CD14-positive monocyte (primary cell): Measurements from ENCODE around the gene GALK2. TPM values are rescaled to one million over a fixed set of nuclear protein-coding genes. Genes with fewer than 3 reads are reported as not detected.

Experiments used
- DNase-seq, 3 donors: peaks; one replicate each; pipeline ENCODE4 v3.0.0-alpha.2; 2011 to 2022
- H2AFZ ChIP-seq: 2 replicates; pipeline ENCODE4 v1.6.0; 2012; ENCODE audit warnings: mild to moderate bottlenecking, low read depth, low read length, inconsistent platforms; ENCODE audit not compliant: insufficient read depth, poor library complexity, severe bottlenecking
- H3K27ac ChIP-seq, 2 donors: 1 replicate in 1 of 2; 2 replicates in 1 of 2; pipeline ENCODE4 v1.5.1; 2012 to 2013; ENCODE audit warnings: low read length in 2 of 2, control low read depth in 1 of 2, inconsistent platforms in 1 of 2, low read depth in 1 of 2, mild to moderate bottlenecking in 1 of 2
- H3K27me3 ChIP-seq, 2 donors: one replicate each; pipeline versions ENCODE4 v1.6.0 to v1.6.1; 2011 to 2013; ENCODE audit warnings: low read length in 2 of 2; ENCODE audit not compliant: control insufficient read depth in 2 of 2, insufficient read depth in 2 of 2
- H3K36me3 ChIP-seq, 2 donors: replicated peaks in 1 of 2; 1 replicate in 1 of 2; 2 replicates in 1 of 2; pipeline versions ENCODE4 v1.5.1 to v1.6.1; 2012 to 2013; ENCODE audit warnings: low read length in 2 of 2, control low read depth in 1 of 2, inconsistent platforms in 1 of 2, mild to moderate bottlenecking in 1 of 2; ENCODE audit not compliant: insufficient read depth in 2 of 2, control insufficient read depth in 1 of 2
- H3K4me1 ChIP-seq, 2 donors: 1 replicate in 1 of 2; 2 replicates in 1 of 2; pipeline versions ENCODE4 v1.5.1 to v1.6.1; 2012 to 2013; ENCODE audit warnings: low read length in 2 of 2, control low read depth in 1 of 2, inconsistent platforms in 1 of 2, mild to moderate bottlenecking in 1 of 2, moderate library complexity in 1 of 2; ENCODE audit not compliant: insufficient read depth in 2 of 2, control insufficient read depth in 1 of 2
- H3K4me2 ChIP-seq: replicated peaks from 2 replicates; pipeline ENCODE3; 2012; ENCODE audit warnings: low read length, moderate library complexity, mild to moderate bottlenecking; ENCODE audit not compliant: poor library complexity, severe bottlenecking; ENCODE audit errors: extremely low read depth
- H3K4me3 ChIP-seq, 3 experiments: fragments of 200-600 bp in 1 of 3; sonication (generic) in 1 of 3; replicated peaks in 1 of 3; 1 replicate in 2 of 3; 2 replicates in 1 of 3; pipeline ENCODE4 v1.5.1; 2011 to 2013; ENCODE audit warnings: low read length in 3 of 3, mild to moderate bottlenecking in 3 of 3, control low read depth in 2 of 3, low read depth in 2 of 3, inconsistent platforms in 1 of 3, moderate library complexity in 1 of 3
- H3K79me2 ChIP-seq: 2 replicates; pipeline ENCODE4 v1.6.0; 2012; ENCODE audit warnings: mild to moderate bottlenecking, control low read depth, inconsistent platforms, low read length, moderate library complexity; ENCODE audit not compliant: insufficient read depth
- H3K9ac ChIP-seq: 2 replicates; pipeline ENCODE4 v1.6.0; 2017; ENCODE audit warnings: low read length, mild to moderate bottlenecking; ENCODE audit not compliant: insufficient read depth, poor library complexity, severe bottlenecking
- H3K9me3 ChIP-seq, 2 donors: replicated peaks in 1 of 2; 1 replicate in 1 of 2; 2 replicates in 1 of 2; pipeline versions ENCODE4 v1.5.1 to v1.6.1; 2012 to 2013; ENCODE audit warnings: low read length in 2 of 2, control low read depth in 1 of 2; ENCODE audit not compliant: control insufficient read depth in 1 of 2, insufficient read depth in 1 of 2
- H4K20me1 ChIP-seq: 2 replicates; pipeline ENCODE4 v1.6.0; 2012; ENCODE audit warnings: mild to moderate bottlenecking, low read length, control low read depth, moderate library complexity; ENCODE audit not compliant: insufficient read depth
- H3K27ac Mint-ChIP-seq, 7 donors: one replicate each; pipeline ENCODE4 v1.8.0; 2020; ENCODE audit warnings: mild to moderate bottlenecking in 7 of 7, mixed read lengths in 7 of 7, moderate library complexity in 6 of 7, inconsistent platforms in 2 of 7
- H3K27me3 Mint-ChIP-seq, 3 donors: one replicate each; pipeline ENCODE4 v1.8.0; 2021 to 2022; ENCODE audit warnings: low read depth in 3 of 3, mild to moderate bottlenecking in 3 of 3, mixed read lengths in 3 of 3, moderate library complexity in 3 of 3, inconsistent platforms in 1 of 3
- H3K36me3 Mint-ChIP-seq, 2 donors: one replicate each; pipeline ENCODE4 v1.8.0; 2020; ENCODE audit warnings: mixed read lengths in 2 of 2, inconsistent platforms in 1 of 2, mild to moderate bottlenecking in 1 of 2
- H3K4me1 Mint-ChIP-seq: one replicate; pipeline ENCODE4 v1.8.0; 2020; ENCODE audit warnings: mild to moderate bottlenecking, mixed read lengths
- H3K4me3 Mint-ChIP-seq, 2 donors: one replicate each; pipeline ENCODE4 v1.8.0; 2020; ENCODE audit warnings: mild to moderate bottlenecking in 2 of 2, mixed read lengths in 2 of 2, moderate library complexity in 1 of 2
- H3K9me3 Mint-ChIP-seq, 7 donors: one replicate each; pipeline ENCODE4 v1.8.0; 2020 to 2022; ENCODE audit warnings: mixed read lengths in 7 of 7, mild to moderate bottlenecking in 6 of 7, moderate library complexity in 6 of 7, inconsistent platforms in 2 of 7
- WGBS: methylation state at CpG from one replicate; pipeline ENCODE4 v1.1.5; 2013; ENCODE audit warnings: missing lambda C conversion rate; ENCODE audit not compliant: insufficient coverage; 5-methylcytosine and 5-hydroxymethylcytosine counted together
- intact Hi-C, 2 donors: fragments of 100-400 bp; cut with micrococcal nuclease; formaldehyde crosslinking; loops; one replicate each; pipeline versions ENCODE4 v1.15.0 to v1.15.1; 2023
- polyA plus RNA-seq, 3 donors: library from polyadenylated mRNA; depleted of rRNA in 1 of 3; unstranded in 2 of 3; stranded (reverse) in 1 of 3; fragments of 300-500 nt in 2 of 3; fragments of >200 nt in 1 of 3; fragmentation: Illumina TruSeq in 2 of 3; gene quantifications; 1 replicate in 2 of 3; 2 replicates in 1 of 3; pipeline ENCODE4 v1.2.3, GENCODE V29; 2012 to 2021
- TF ChIP-seq, protein P1 (sequence below): fragments of 200-600 bp; IDR thresholded peaks from one replicate; pipeline ENCODE4 v1.8.0; 2022; ENCODE audit warnings: antibody characterized with exemption, mild to moderate bottlenecking

The GALK2 gene
- polyA plus RNA-seq, 3 donors: 14.2 to 16.9 (median 14.5) TPM

DNA sequence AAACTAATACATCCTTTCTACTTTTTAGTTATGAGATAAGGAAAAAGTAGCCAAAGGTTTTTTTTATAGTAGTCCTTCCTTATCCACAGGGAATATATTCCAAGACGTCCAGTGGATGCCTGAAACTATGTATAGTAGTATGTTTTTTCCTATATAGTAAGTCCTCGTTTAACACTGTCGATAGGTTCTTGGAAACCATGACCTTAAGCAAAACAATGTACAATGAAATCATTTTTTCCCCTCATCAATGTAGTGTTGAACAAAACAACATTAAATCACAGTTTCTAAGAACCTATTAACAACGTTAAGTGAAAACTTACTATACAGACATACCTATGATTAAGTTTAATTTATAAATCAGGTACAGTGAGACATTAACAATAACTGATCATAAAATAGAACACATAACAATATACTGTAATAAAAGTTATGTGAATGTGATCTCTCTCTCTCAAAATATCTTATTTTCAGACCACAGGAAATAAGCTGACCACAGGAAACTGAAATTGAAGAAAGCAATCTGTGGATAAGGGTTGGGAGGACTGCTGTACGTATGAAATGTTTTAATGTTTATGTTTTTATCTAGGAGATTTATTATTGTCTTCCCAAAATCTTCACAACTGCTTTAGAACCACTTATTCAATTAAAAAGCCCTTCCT, 35.2 kb upstream of the GALK2 start:
- Histone ChIP-seq H3K4me3 (no peak overlapping the region), H3K4me2 (no peak overlapping the region), H3K36me3 (peaks cover 94 to 98% of the 10 kb centered on the region in 2 donors), H3K27ac (peak overlapping the region in 1 of 2 donors; percentile 15), H3K9ac (no peak overlapping the region), H2AFZ (no peak overlapping the region), H3K27me3 (no peaks in the 10 kb centered on the region), H3K79me2 (no peaks in the 10 kb centered on the region), H3K9me3 (no peaks in the 10 kb centered on the region), H4K20me1 (peaks cover 5% of the 10 kb centered on the region), H3K4me1 (no peaks in the 10 kb centered on the region)
- no peak for DNase-seq
- Mint-ChIP-seq H3K36me3 (peaks cover 72 to 77% of the 10 kb centered on the region in 2 donors), H3K27me3 (no peaks in the 10 kb centered on the region), H3K9me3 (no peaks in the 10 kb centered on the region), H3K4me3 (no peak overlapping the region), H3K27ac (no peak overlapping the region), H3K4me1 (no peaks in the 10 kb centered on the region)
- intact Hi-C loops: no loop called here
- WGBS: no CpG with 5 or more reads among the region's 5 CpGs
- TF ChIP-seq, protein P1, sequence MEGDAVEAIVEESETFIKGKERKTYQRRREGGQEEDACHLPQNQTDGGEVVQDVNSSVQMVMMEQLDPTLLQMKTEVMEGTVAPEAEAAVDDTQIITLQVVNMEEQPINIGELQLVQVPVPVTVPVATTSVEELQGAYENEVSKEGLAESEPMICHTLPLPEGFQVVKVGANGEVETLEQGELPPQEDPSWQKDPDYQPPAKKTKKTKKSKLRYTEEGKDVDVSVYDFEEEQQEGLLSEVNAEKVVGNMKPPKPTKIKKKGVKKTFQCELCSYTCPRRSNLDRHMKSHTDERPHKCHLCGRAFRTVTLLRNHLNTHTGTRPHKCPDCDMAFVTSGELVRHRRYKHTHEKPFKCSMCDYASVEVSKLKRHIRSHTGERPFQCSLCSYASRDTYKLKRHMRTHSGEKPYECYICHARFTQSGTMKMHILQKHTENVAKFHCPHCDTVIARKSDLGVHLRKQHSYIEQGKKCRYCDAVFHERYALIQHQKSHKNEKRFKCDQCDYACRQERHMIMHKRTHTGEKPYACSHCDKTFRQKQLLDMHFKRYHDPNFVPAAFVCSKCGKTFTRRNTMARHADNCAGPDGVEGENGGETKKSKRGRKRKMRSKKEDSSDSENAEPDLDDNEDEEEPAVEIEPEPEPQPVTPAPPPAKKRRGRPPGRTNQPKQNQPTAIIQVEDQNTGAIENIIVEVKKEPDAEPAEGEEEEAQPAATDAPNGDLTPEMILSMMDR: no peak

DNA sequence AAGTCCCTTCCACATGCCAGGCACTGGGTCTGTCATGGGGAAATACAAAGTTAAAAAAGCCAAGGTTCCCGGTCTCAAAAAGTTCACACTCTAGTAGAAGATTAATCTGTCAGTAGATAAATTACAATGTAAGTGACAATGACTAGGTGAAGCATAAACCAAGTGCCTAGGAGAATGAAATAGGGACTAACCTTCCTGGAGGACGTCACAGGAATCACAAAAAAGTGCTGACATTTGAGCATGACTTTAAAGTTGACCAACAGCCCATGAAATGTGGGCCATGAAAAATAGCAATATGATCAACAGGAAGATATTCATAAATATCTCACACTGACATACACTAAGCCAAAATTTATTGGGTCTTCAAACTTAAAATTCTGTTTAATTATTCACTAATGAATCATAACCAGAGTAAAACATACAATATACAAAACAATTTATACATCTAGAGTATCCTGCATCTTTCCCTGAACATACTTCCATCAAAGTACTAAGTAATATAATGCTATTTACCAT, 34.6 kb upstream of the GALK2 start:
- Mint-ChIP-seq H3K4me1 (no peaks in the 10 kb centered on the region), H3K27me3 (no peaks in the 10 kb centered on the region), H3K4me3 (no peak overlapping the region), H3K9me3 (no peaks in the 10 kb centered on the region), H3K36me3 (peaks cover 72 to 78% of the 10 kb centered on the region in 2 donors), H3K27ac (no peak overlapping the region)
- H3K27ac ChIP-seq: peak overlapping the region in 1 of 2 donors; percentile 15
- H3K9me3 ChIP-seq: no peaks in the 10 kb centered on the region
- H3K27me3 ChIP-seq: no peaks in the 10 kb centered on the region
- TF ChIP-seq, protein P1: no peak
- no peak overlapping the region for H3K9ac ChIP-seq
- no peaks in the 10 kb centered on the region for H3K4me1 ChIP-seq
- no CpG with 5 or more reads among the region's 2 CpGs for WGBS
- H3K36me3 ChIP-seq: peaks cover 92 to 98% of the 10 kb centered on the region in 2 donors
- no peak overlapping the region for H2AFZ ChIP-seq
- DNase-seq: no peak
- peaks cover 5% of the 10 kb centered on the region for H4K20me1 ChIP-seq
- H3K4me2 ChIP-seq: no peak overlapping the region
- no peaks in the 10 kb centered on the region for H3K79me2 ChIP-seq
- intact Hi-C loops: no loop called here
- H3K4me3 ChIP-seq: no peak overlapping the region
